Keratinocyte (primary cell): ENCODE measurements around the gene ATP2C1.

Experiments used
- CTCF ChIP-seq, 3 experiments: IDR thresholded peaks in 1 of 3; conservative IDR thresholded peaks in 1 of 3; optimal IDR thresholded peaks in 1 of 3; 2 replicates in 2 of 3; 3 replicates in 1 of 3; pipeline versions ENCODE3 to v1.5.1; 2011; ENCODE audit warnings: low read length in 3 of 3, mild to moderate bottlenecking in 3 of 3, moderate library complexity in 2 of 3, control low read depth in 1 of 3, inconsistent platforms in 1 of 3; ENCODE audit not compliant: insufficient read depth in 2 of 3; ENCODE audit errors: extremely low read depth in 1 of 3
- EZH2 ChIP-seq: IDR thresholded peaks from one replicate; pipeline ENCODE4 v1.6.1; 2012; ENCODE audit warnings: inconsistent platforms, mild to moderate bottlenecking, low read length, moderate library complexity

DNA sequence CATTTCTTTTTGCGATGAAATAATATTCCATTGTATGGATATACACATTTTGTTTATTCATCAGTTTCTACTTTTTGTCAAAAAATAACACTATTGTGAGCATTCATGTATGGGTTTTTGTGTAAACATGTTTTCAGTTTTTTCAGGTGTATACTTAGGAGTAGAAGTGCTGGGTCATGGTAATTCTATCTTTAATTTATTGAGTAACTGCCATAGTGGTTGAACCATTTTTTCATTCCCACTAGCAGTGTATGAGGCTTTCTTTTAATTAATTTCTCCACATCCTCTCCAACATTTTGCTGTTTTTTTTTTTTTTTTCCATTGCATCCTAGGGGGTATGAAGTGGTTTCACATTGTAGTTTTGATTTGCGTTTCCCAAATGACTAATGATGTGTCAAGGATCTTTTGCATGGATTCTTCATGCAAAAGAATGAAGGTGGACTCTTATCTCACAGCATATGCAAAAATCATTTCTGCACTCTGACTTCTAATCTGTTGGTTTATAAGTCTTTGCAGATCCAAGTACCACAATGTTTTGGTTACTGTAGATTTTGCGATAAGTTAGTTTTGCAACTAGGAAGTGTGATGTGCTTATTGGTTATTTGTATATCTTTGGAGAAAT lies 12.6 kb downstream of the ATP2C1 start:
- no peak for TF ChIP-seq CTCF (optimal IDR thresholded peaks at IDR 0.05 in 1 of 3, IDR thresholded peaks at IDR 0.05 in 1 of 3, conservative IDR thresholded peaks at IDR 0.05 in 1 of 3; ENCODE audit: extremely low read depth in 1 of 3, insufficient read depth in 2 of 3, low read length in 3 of 3)
- no peak for TF ChIP-seq EZH2
